Liver (tissue), 9 donors: ENCODE results near the gene OLFML3. TPM values are rescaled to one million over a fixed set of nuclear protein-coding genes. Genes with fewer than 3 reads are reported as not detected.
A peak's percentile ranks its signal among the peaks of the same experiment; 100 is the strongest.

ENCODE experiments used
- DNase-seq: peaks from one replicate; pipeline ENCODE4 v3.0.0-alpha.2; 2017; ENCODE audit warnings: low spot score
- H3K27ac ChIP-seq, 2 donors: one replicate each; pipeline ENCODE4 v1.7.0; 2013; ENCODE audit warnings: inconsistent platforms in 2 of 2, low read length in 2 of 2, control low read depth in 1 of 2, low read depth in 1 of 2, mild to moderate bottlenecking in 1 of 2
- H3K27me3 ChIP-seq, 4 donors: one replicate each; pipeline versions ENCODE4 v1.6.1 to v1.7.0; 2013; ENCODE audit warnings: low read length in 3 of 4, inconsistent platforms in 1 of 4, mild to moderate bottlenecking in 1 of 4, moderate library complexity in 1 of 4; ENCODE audit not compliant: control insufficient read depth in 4 of 4, insufficient read depth in 4 of 4
- H3K36me3 ChIP-seq, 4 donors: one replicate each; pipeline versions ENCODE4 v1.6.1 to v1.7.0; 2013; ENCODE audit warnings: low read length in 3 of 4, mild to moderate bottlenecking in 3 of 4, low read depth in 1 of 4, moderate library complexity in 1 of 4; ENCODE audit not compliant: control insufficient read depth in 4 of 4, insufficient read depth in 3 of 4
- H3K4me1 ChIP-seq, 4 donors: one replicate each; pipeline versions ENCODE4 v1.6.1 to v1.7.0; 2013; ENCODE audit warnings: low read length in 3 of 4, mild to moderate bottlenecking in 3 of 4, moderate library complexity in 1 of 4; ENCODE audit not compliant: control insufficient read depth in 4 of 4, insufficient read depth in 4 of 4
- H3K4me3 ChIP-seq, 3 donors: one replicate each; pipeline versions ENCODE4 v1.6.1 to v1.7.0; 2013; ENCODE audit warnings: low read length in 3 of 3, control low read depth in 1 of 3, low read depth in 1 of 3, mild to moderate bottlenecking in 1 of 3
- H3K9ac ChIP-seq, 2 donors: one replicate each; pipeline ENCODE4 v1.7.0; 2013; ENCODE audit warnings: low read length in 2 of 2, mild to moderate bottlenecking in 2 of 2, moderate library complexity in 2 of 2, control low read depth in 1 of 2, low read depth in 1 of 2
- H3K9me3 ChIP-seq, 4 donors: one replicate each; pipeline versions ENCODE4 v1.6.1 to v1.7.0; 2013; ENCODE audit warnings: low read length in 3 of 4; ENCODE audit not compliant: control insufficient read depth in 4 of 4
- ATF3 ChIP-seq: IDR thresholded peaks from 2 replicates; pipeline ENCODE4 v1.6.1; 2016; ENCODE audit warnings: antibody characterized with exemption
- CTCF ChIP-seq: fragments of 150-350 bp; IDR thresholded peaks from 2 replicates; pipeline ENCODE4 v1.5.1; 2017; ENCODE audit warnings: improper control_type of control experiment, low read depth, low read length; ENCODE audit not compliant: missing input control
- EGR1 ChIP-seq, 2 donors: IDR thresholded peaks; 2 replicates each; pipeline ENCODE4 v1.6.1; 2016 to 2018; ENCODE audit warnings: antibody characterized with exemption in 2 of 2, low read depth in 2 of 2
- FOXA1 ChIP-seq: IDR thresholded peaks from 2 replicates; pipeline ENCODE4 v1.6.1; 2016; ENCODE audit warnings: antibody characterized with exemption
- GABPA ChIP-seq, 2 donors: IDR thresholded peaks in 1 of 2; conservative IDR thresholded peaks in 1 of 2; 2 replicates each; pipeline ENCODE4 v1.6.1; 2016; ENCODE audit warnings: antibody characterized with exemption in 2 of 2, mild to moderate bottlenecking in 1 of 2, moderate library complexity in 1 of 2
- HNF4A ChIP-seq, 2 donors: conservative IDR thresholded peaks; 2 replicates each; pipeline ENCODE4 v1.6.1; 2016; ENCODE audit warnings: antibody characterized with exemption in 2 of 2, mild to moderate bottlenecking in 2 of 2
- HNF4G ChIP-seq: IDR thresholded peaks from 2 replicates; pipeline ENCODE4 v1.6.1; 2016; ENCODE audit warnings: antibody characterized with exemption
- MAX ChIP-seq: IDR thresholded peaks from 2 replicates; pipeline ENCODE4 v1.6.1; 2016; ENCODE audit warnings: antibody characterized with exemption
- NR2F2 ChIP-seq: IDR thresholded peaks from 2 replicates; pipeline ENCODE4 v1.6.1; 2016; ENCODE audit warnings: antibody characterized with exemption
- RAD21 ChIP-seq, 2 donors: IDR thresholded peaks; 2 replicates each; pipeline ENCODE4 v1.6.1; 2016; ENCODE audit warnings: antibody characterized with exemption in 2 of 2, mild to moderate bottlenecking in 2 of 2
- RXRA ChIP-seq, 2 donors: IDR thresholded peaks; 2 replicates each; pipeline ENCODE4 v1.6.1; 2017 to 2018; ENCODE audit warnings: antibody characterized with exemption in 2 of 2, mild to moderate bottlenecking in 1 of 2
- SP1 ChIP-seq: IDR thresholded peaks from 2 replicates; pipeline ENCODE4 v1.6.1; 2018; ENCODE audit warnings: antibody characterized with exemption, mild to moderate bottlenecking
- TAF1 ChIP-seq: conservative IDR thresholded peaks from 2 replicates; pipeline ENCODE4 v1.6.1; 2016; ENCODE audit warnings: antibody characterized with exemption, mild to moderate bottlenecking
- YY1 ChIP-seq: IDR thresholded peaks from 2 replicates; pipeline ENCODE4 v1.6.1; 2016; ENCODE audit warnings: antibody characterized with exemption, mild to moderate bottlenecking
- ZBTB33 ChIP-seq: IDR thresholded peaks from 2 replicates; pipeline ENCODE4 v1.6.1; 2016; ENCODE audit warnings: antibody characterized with exemption
- WGBS: extraction: QIAGEN DNeasy Blood & Tissue Kit; methylation state at CpG from one replicate; pipeline ENCODE4 v1.1.7; 2013; 5-methylcytosine and 5-hydroxymethylcytosine counted together
- polyA plus RNA-seq, 2 donors: library from polyadenylated mRNA; stranded (reverse) in 1 of 2; unstranded in 1 of 2; fragments of 200-250 nt in 1 of 2; fragments of >200 nt in 1 of 2; fragmentation: Nextera tagmentation in 1 of 2; extraction: Ambion mirVana in 1 of 2; gene quantifications; one replicate each; pipeline versions ENCODE4 v1.2.1 to v1.2.3, GENCODE V29; 2013 to 2015
- total RNA-seq, 2 donors: library from RNA; depleted of rRNA; stranded (reverse); fragments of >200 nt; gene quantifications; one replicate each; pipeline ENCODE4 v1.2.3, GENCODE V29; 2014
- donor health status: healthy.
- donor health status: healthy.
- donor health status: healthy.
- donor health status: healthy.
- donor health status: healthy.

Gene OLFML3
- total and polyA plus RNA-seq, 4 donors = 8.3 to 16.7 (median 12.2) TPM

- TF ChIP-seq CTCF (peak; percentile 31), ZBTB33 (no peak)
These were observed 30.3 kb upstream of the OLFML3 start (continued) for GRCh38 chr1:113949007-113949406.

GRCh38 chr1:113950908-113951307 lies 28.4 kb upstream of the OLFML3 start:
- WGBS = 99% methylated on average over 1 of the region's 1 CpG
- Histone ChIP-seq H3K9ac (no peak overlapping the region), H3K4me3 (no peak overlapping the region), H3K36me3 (peaks cover 2 to 6% (median 4%) of the 10 kb centered on the region in 4 donors), H3K4me1 (peaks cover 2 to 26% (median 19%) of the 10 kb centered on the region in 4 donors), H3K27me3 (no peaks in the 10 kb centered on the region), H3K9me3 (no peaks in the 10 kb centered on the region), H3K27ac (no peak overlapping the region)
- no peak for DNase-seq
- TF ChIP-seq RXRA (IDR thresholded peaks at IDR 0.05) (no peak), ZBTB33 (no peak), NR2F2 (no peak), YY1 (no peak)

GRCh38 chr1:113951719-113952118 lies 27.6 kb upstream of the OLFML3 start:
- Histone ChIP-seq H3K36me3 (peaks cover 2 to 11% (median 6%) of the 10 kb centered on the region in 4 donors), H3K9me3 (no peaks in the 10 kb centered on the region), H3K27me3 (no peaks in the 10 kb centered on the region), H3K9ac (no peak overlapping the region), H3K27ac (no peak overlapping the region), H3K4me3 (no peak overlapping the region), H3K4me1 (peaks cover 2 to 19% (median 15%) of the 10 kb centered on the region in 4 donors)
- 97% methylated on average over 2 of the region's 2 CpGs for WGBS
- no peak for DNase-seq
- TF ChIP-seq FOXA1 = no peak
- TF ChIP-seq ZBTB33 = no peak
- TF ChIP-seq TAF1 = no peak
- no peak for TF ChIP-seq RXRA (IDR thresholded peaks at IDR 0.05)
- no peak for TF ChIP-seq EGR1 (IDR thresholded peaks at IDR 0.05; ENCODE audit: low read depth in 2 of 2)
- TF ChIP-seq RAD21 (IDR thresholded peaks at IDR 0.05) = no peak
- no peak for TF ChIP-seq CTCF
- TF ChIP-seq HNF4G = no peak
- no peak for TF ChIP-seq YY1
- TF ChIP-seq HNF4A (conservative IDR thresholded peaks at IDR 0.05) = no peak
- TF ChIP-seq MAX = no peak
- TF ChIP-seq ATF3 = no peak
- no peak for TF ChIP-seq SP1
- no peak for TF ChIP-seq GABPA (IDR thresholded peaks at IDR 0.05 in 1 of 2, conservative IDR thresholded peaks at IDR 0.05 in 1 of 2)
- no peak for TF ChIP-seq NR2F2
